Suprapubic skin (tissue), 4 donors: ENCODE measurements around the gene NPLOC4. TPM values are rescaled to one million over a fixed set of nuclear protein-coding genes. Genes with fewer than 3 reads are reported as not detected.

ENCODE experiments used
- DNase-seq, 2 donors: peaks; one replicate each; pipeline ENCODE4 v3.0.0-alpha.2; 2019; ENCODE audit warnings: low spot score in 2 of 2
- H3K27ac ChIP-seq: fragments of 200-600 bp; sonication (generic); one replicate; pipeline ENCODE4 v1.5.1; 2019
- H3K27me3 ChIP-seq: fragments of 200-600 bp; sonication (generic); one replicate; pipeline ENCODE4 v1.5.1; 2019
- H3K36me3 ChIP-seq: fragments of 200-600 bp; sonication (generic); one replicate; pipeline ENCODE4 v1.5.1; 2019
- H3K4me1 ChIP-seq: fragments of 200-600 bp; sonication (generic); one replicate; pipeline ENCODE4 v1.5.1; 2019
- H3K4me3 ChIP-seq: fragments of 200-600 bp; sonication (generic); one replicate; pipeline ENCODE4 v1.5.1; 2019; ENCODE audit warnings: mild to moderate bottlenecking
- H3K9me3 ChIP-seq: fragments of 200-600 bp; sonication (generic); one replicate; pipeline ENCODE4 v1.5.1; 2019
- CTCF ChIP-seq, 2 donors: fragments of 200-600 bp in 1 of 2; fragments of 450-650 bp in 1 of 2; sonication (generic) in 1 of 2; IDR thresholded peaks; one replicate each; pipeline ENCODE4 v1.5.1; 2016 to 2019; ENCODE audit warnings: antibody characterized with exemption in 2 of 2, mild to moderate bottlenecking in 1 of 2, moderate library complexity in 1 of 2
- EP300 ChIP-seq: sonication (generic); formaldehyde crosslinking; IDR thresholded peaks from one replicate; pipeline ENCODE4 v1.6.1; 2017; ENCODE audit warnings: antibody characterized with exemption
- POLR2A ChIP-seq, 2 donors: fragments of 450-650 bp; IDR thresholded peaks; one replicate each; pipeline ENCODE4 v1.6.1; 2017; ENCODE audit warnings: antibody characterized with exemption in 2 of 2, mild to moderate bottlenecking in 2 of 2, moderate library complexity in 2 of 2
- POLR2AphosphoS5 ChIP-seq, 3 donors: sonication (generic); formaldehyde crosslinking; IDR thresholded peaks; one replicate each; pipeline ENCODE4 v1.6.1; 2017; ENCODE audit warnings: antibody characterized with exemption in 3 of 3
- WGBS: methylation state at CpG from one replicate; pipeline ENCODE4 v1.1.5; 2018; 5-methylcytosine and 5-hydroxymethylcytosine counted together
- total RNA-seq, 4 donors: library from RNA; depleted of rRNA; stranded (reverse); fragments of >200 nt; gene quantifications; one replicate each; pipeline ENCODE4 v1.1.0, GENCODE V29; 2016

Gene NPLOC4
- total RNA-seq, 4 donors from 2014 or later = 77.1 to 115 (median 91.7) TPM

GRCh38 chr17:81568416-81568815 lies 68.5 kb downstream of the NPLOC4 start:
- WGBS = 93% methylated on average over 10 of the region's 10 CpGs
- Histone ChIP-seq H3K4me3 (no peak overlapping the region), H3K36me3 (peaks cover 79% of the 10 kb centered on the region), H3K27me3 (no peaks in the 10 kb centered on the region), H3K4me1 (peaks cover 23% of the 10 kb centered on the region), H3K9me3 (no peaks in the 10 kb centered on the region), H3K27ac (no peak overlapping the region)
- no peak for DNase-seq
- TF ChIP-seq POLR2AphosphoS5 (IDR thresholded peaks at IDR 0.05) = no peak
- TF ChIP-seq CTCF (IDR thresholded peaks at IDR 0.05) = no peak
- no peak for TF ChIP-seq POLR2A (IDR thresholded peaks at IDR 0.05)
- no peak for TF ChIP-seq EP300

DNA sequence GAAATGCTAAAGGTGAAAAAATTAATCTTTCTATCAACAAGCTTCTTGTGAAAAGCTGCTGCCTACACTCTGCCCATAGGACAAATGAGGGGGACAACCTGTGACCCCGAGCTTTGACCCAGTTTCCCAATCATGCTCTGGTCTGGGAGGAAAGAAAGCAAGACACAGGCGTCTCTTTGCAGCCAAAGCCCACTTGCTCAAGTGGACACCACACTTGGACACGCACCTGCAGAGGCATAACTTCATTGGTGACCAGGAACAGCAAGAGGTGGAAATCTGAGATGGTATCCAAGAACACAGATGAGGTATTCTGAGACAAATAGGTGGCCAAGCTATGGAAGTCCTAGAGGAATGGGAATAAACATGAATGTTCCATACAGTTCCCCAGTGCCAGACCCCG lies 69.7 kb downstream of the NPLOC4 start:
- peaks cover 86% of the 10 kb centered on the region for H3K36me3 ChIP-seq
- WGBS = 65% methylated on average over 4 of the region's 4 CpGs

GRCh38 chr17:81566461-81567126 lies 70.3 kb downstream of the NPLOC4 start:
- H3K27me3 ChIP-seq = no peaks in the 10 kb centered on the region
- 4% methylated on average over 8 of the region's 8 CpGs for WGBS
- H3K4me1 ChIP-seq = peaks cover 23% of the 10 kb centered on the region
- DNase-seq = no peak
- peaks cover 85% of the 10 kb centered on the region for H3K36me3 ChIP-seq
- TF ChIP-seq POLR2A (IDR thresholded peaks at IDR 0.05) (no peak), EP300 (no peak), CTCF (IDR thresholded peaks at IDR 0.05) (no peak), POLR2AphosphoS5 (IDR thresholded peaks at IDR 0.05) (no peak)
- peak overlapping the region; percentile 37 for H3K27ac ChIP-seq
- peak overlapping the region; percentile 18 for H3K4me3 ChIP-seq
- H3K9me3 ChIP-seq = no peaks in the 10 kb centered on the region

More for the DNA sequence above, 69.7 kb downstream of the NPLOC4 start:
- no peak for DNase-seq
- Histone ChIP-seq H3K27ac (peak overlapping the region; percentile 37), H3K9me3 (no peaks in the 10 kb centered on the region), H3K27me3 (no peaks in the 10 kb centered on the region), H3K4me3 (peak overlapping the region; percentile 18), H3K4me1 (peaks cover 23% of the 10 kb centered on the region)
- TF ChIP-seq EP300 (no peak), POLR2A (IDR thresholded peaks at IDR 0.05) (no peak), CTCF (IDR thresholded peaks at IDR 0.05) (no peak), POLR2AphosphoS5 (IDR thresholded peaks at IDR 0.05) (no peak)

DNA sequence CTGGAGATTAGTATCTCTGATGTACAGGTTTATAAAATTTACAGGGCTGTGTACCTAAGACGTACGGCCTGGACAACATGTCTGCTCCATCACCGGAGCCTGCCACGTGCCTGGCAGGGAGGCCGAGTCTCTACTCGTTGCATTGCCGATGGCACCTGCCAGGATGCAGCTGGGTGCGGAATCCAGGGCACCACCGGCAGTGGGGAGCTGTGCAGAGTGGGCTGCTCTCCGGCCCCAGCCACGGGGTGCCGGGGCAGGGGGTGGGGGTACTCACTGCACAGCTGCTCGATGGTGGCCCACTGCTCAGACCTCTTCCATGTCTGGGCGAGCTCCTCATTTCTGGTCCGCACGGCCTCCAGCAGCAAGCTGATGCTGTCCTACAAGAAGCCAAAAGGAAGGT lies 71.7 kb downstream of the NPLOC4 start:
- Histone ChIP-seq H3K9me3 (no peaks in the 10 kb centered on the region), H3K4me3 (no peak overlapping the region), H3K27me3 (no peaks in the 10 kb centered on the region), H3K27ac (no peak overlapping the region), H3K36me3 (peaks cover 85% of the 10 kb centered on the region), H3K4me1 (peaks cover 23% of the 10 kb centered on the region)
- DNase-seq = no peak
- TF ChIP-seq EP300 (no peak), CTCF (IDR thresholded peaks at IDR 0.05) (no peak), POLR2AphosphoS5 (IDR thresholded peaks at IDR 0.05) (no peak), POLR2A (IDR thresholded peaks at IDR 0.05) (no peak)
- 75% methylated on average over 9 of the region's 16 CpGs for WGBS

DNA sequence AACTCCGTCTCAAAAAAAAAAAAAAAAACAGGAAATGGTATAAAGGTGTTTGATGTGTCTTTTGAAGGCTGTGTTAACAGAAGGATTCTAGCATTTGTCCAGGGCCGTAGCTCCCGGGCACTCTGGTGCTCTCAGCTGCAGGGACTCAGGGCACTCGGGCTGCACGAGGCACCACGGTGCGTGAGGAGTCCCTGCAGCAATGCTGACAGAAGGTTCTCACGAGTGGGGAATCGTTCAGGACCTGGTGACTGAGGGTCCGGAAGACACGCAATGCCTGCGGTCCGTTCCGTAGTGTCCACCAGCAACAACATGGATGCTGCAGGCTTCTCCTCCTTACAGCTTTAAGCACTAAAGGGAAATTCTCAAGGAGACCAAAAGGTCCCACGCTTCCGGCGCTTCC lies 72.1 kb downstream of the NPLOC4 start:
- Histone ChIP-seq H3K4me3 (no peak overlapping the region), H3K9me3 (no peaks in the 10 kb centered on the region), H3K27me3 (no peaks in the 10 kb centered on the region), H3K27ac (no peak overlapping the region), H3K36me3 (peaks cover 85% of the 10 kb centered on the region), H3K4me1 (peaks cover 23% of the 10 kb centered on the region)
- TF ChIP-seq POLR2A (IDR thresholded peaks at IDR 0.05) (no peak), POLR2AphosphoS5 (IDR thresholded peaks at IDR 0.05) (no peak), EP300 (no peak), CTCF (IDR thresholded peaks at IDR 0.05) (no peak)
- WGBS = 89% methylated on average over 10 of the region's 17 CpGs
- DNase-seq = no peak
